Naive thymus-derived CD4-positive, alpha-beta T cell (primary cell): ENCODE measurements around the gene KCNS3. TPM values are rescaled to one million over a fixed set of nuclear protein-coding genes. Genes with fewer than 3 reads are reported as not detected.

Experiments used
- ATAC-seq: fragments of 150-1000 bp; cut with Tn5 transposase; 2 replicates; pipeline ENCODE4 v1.10.0; 2021; ENCODE audit warnings: mild to moderate bottlenecking, moderate library complexity
- CTCF ChIA-PET: fragments of 350-600 bp; sonication (Branson Sonifier 250); formaldehyde crosslinking; loops from one replicate; lab custom pipeline; 2021; ENCODE audit warnings: antibody characterized with exemption; lab: Charles Lee
- POLR2A ChIA-PET: fragments of 350-600 bp; sonication (Branson Sonifier 250); formaldehyde crosslinking; loops from one replicate; lab custom pipeline; 2021; ENCODE audit warnings: antibody characterized with exemption, inconsistent platforms; lab: Charles Lee
- DNase-seq, 9 donors: peaks; one replicate each; pipeline versions ENCODE4 v3.0.0 to v3.0.0-alpha.2; 2020 to 2022; ENCODE audit warnings: mixed read lengths in 1 of 9
- H3K27ac ChIP-seq: one replicate; pipeline ENCODE4 v1.7.0; 2013; ENCODE audit warnings: mild to moderate bottlenecking, low read depth, low read length, moderate library complexity
- H3K27me3 ChIP-seq, 2 donors: one replicate each; pipeline ENCODE4 v1.7.0; 2013; ENCODE audit warnings: low read length in 2 of 2, mild to moderate bottlenecking in 2 of 2, moderate library complexity in 2 of 2; ENCODE audit not compliant: control insufficient read depth in 2 of 2, insufficient read depth in 2 of 2
- H3K36me3 ChIP-seq, 3 experiments: 1 replicate in 2 of 3; 2 replicates in 1 of 3; pipeline ENCODE4 v1.7.0; 2013; ENCODE audit warnings: low read length in 3 of 3, mild to moderate bottlenecking in 3 of 3, moderate library complexity in 1 of 3; ENCODE audit not compliant: insufficient read depth in 3 of 3, control insufficient read depth in 2 of 3
- H3K4me1 ChIP-seq, 2 donors: one replicate each; pipeline ENCODE4 v1.7.0; 2013; ENCODE audit warnings: low read length in 2 of 2, mild to moderate bottlenecking in 2 of 2, moderate library complexity in 1 of 2; ENCODE audit not compliant: control insufficient read depth in 2 of 2, insufficient read depth in 2 of 2
- H3K4me3 ChIP-seq: 2 replicates; pipeline ENCODE4 v1.7.0; 2013; ENCODE audit warnings: mild to moderate bottlenecking, low read length
- H3K9me3 ChIP-seq, 3 experiments: 1 replicate in 2 of 3; 2 replicates in 1 of 3; pipeline ENCODE4 v1.7.0; 2013; ENCODE audit warnings: low read length in 3 of 3; ENCODE audit not compliant: control insufficient read depth in 2 of 3
- H3K27ac Mint-ChIP-seq, 9 donors: one replicate each; pipeline ENCODE4 v1.8.0; 2020 to 2022; ENCODE audit warnings: mixed read lengths in 9 of 9, mild to moderate bottlenecking in 8 of 9, moderate library complexity in 5 of 9, inconsistent platforms in 2 of 9
- H3K27me3 Mint-ChIP-seq, 5 donors: one replicate each; pipeline ENCODE4 v1.8.0; 2021 to 2022; ENCODE audit warnings: mixed read lengths in 5 of 5, mild to moderate bottlenecking in 1 of 5
- H3K36me3 Mint-ChIP-seq, 5 donors: one replicate each; pipeline ENCODE4 v1.8.0; 2020 to 2022; ENCODE audit warnings: mixed read lengths in 5 of 5, mild to moderate bottlenecking in 3 of 5, inconsistent platforms in 1 of 5
- H3K4me1 Mint-ChIP-seq, 7 donors: one replicate each; pipeline ENCODE4 v1.8.0; 2020 to 2022; ENCODE audit warnings: mixed read lengths in 7 of 7, mild to moderate bottlenecking in 3 of 7, inconsistent platforms in 1 of 7
- H3K4me3 Mint-ChIP-seq, 10 donors: one replicate each; pipeline ENCODE4 v1.8.0; 2020 to 2022; ENCODE audit warnings: mild to moderate bottlenecking in 10 of 10, mixed read lengths in 10 of 10, moderate library complexity in 6 of 10, inconsistent platforms in 2 of 10
- H3K9me3 Mint-ChIP-seq, 11 donors: one replicate each; pipeline ENCODE4 v1.8.0; 2020 to 2022; ENCODE audit warnings: mixed read lengths in 11 of 11, mild to moderate bottlenecking in 4 of 11, inconsistent platforms in 1 of 11, moderate library complexity in 1 of 11
- intact Hi-C, 2 donors: fragments of 100-400 bp; cut with micrococcal nuclease; formaldehyde crosslinking; loops; one replicate each; pipeline ENCODE4 v1.15.1; 2023
- polyA plus RNA-seq, 2 donors: library from polyadenylated mRNA; unstranded; fragments of 300-500 nt; fragmentation: Illumina TruSeq; gene quantifications; one replicate each; pipeline ENCODE4 v1.2.3, GENCODE V29; 2021
- total RNA-seq, 6 experiments: library from RNA in 5 of 6; stranded (reverse) in 5 of 6; gene quantifications; 1 replicate in 5 of 6; 2 replicates in 1 of 6; pipeline ENCODE4 v1.2.3 and lab custom pipeline; 2021 to 2026

KCNS3 gene
- total and polyA plus RNA-seq, 7 experiments from 2014 or later: not detected

DNA sequence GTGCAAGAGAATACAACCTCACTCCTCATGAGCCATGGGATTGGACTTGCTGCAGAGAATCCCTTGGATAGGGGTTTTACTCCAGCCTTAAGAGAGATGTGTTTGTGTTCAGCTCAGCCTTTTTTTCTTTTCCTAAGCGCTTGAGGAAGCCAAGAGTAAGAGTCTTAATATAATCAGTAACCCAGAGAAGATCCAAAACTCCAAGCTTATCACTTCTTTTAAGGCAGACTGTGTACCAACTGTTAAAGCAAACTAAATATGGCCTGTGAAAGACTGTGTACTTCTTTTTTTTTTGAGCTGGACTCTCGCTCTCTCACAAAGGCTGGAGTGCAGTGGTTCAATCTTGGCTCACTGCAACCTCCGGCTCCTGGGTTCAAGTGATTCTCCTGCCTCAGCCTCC lies 31.8 kb upstream of the KCNS3 start:
- no peak for ATAC-seq
- no peak overlapping the region for H3K27ac Mint-ChIP-seq

DNA sequence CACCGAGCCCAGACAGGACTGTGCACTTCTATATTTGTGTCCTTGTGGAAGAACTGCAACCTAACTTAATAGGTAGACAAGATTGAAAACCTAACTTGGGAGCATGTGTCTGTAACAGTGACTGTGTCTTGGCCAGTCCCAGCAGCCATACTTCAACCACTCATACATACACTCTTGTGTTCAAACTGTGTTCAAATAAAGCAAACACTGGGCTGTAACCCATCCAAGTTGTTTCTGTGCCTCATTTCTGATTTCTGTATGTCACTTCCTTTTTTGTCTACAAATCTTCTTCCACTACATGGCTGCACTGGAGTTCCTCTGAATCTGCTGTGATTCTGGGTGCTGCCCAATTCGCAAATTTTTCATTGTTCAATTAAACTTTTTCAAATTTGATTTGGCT lies 31.2 kb upstream of the KCNS3 start:
- H3K27me3 Mint-ChIP-seq: peaks cover 3 to 25% (median 8%) of the 10 kb centered on the region in 5 donors
- Histone ChIP-seq H3K4me3 (no peak overlapping the region), H3K27ac (no peak overlapping the region), H3K36me3 (no peaks in the 10 kb centered on the region), H3K27me3 (no peaks in the 10 kb centered on the region), H3K4me1 (no peaks in the 10 kb centered on the region), H3K9me3 (no peaks in the 10 kb centered on the region)
- H3K27ac Mint-ChIP-seq: no peak overlapping the region
- intact Hi-C loops: no loop called here
- no peaks in the 10 kb centered on the region for H3K4me1 Mint-ChIP-seq
- no peak for ATAC-seq
- ChIA-PET CTCF (no interaction called here), POLR2A (no interaction called here)
- no peak overlapping the region for H3K4me3 Mint-ChIP-seq
- H3K9me3 Mint-ChIP-seq: no peaks in the 10 kb centered on the region
- DNase-seq: no peak
- no peaks in the 10 kb centered on the region for H3K36me3 Mint-ChIP-seq

More for the DNA sequence above, 31.8 kb upstream of the KCNS3 start:
- no peaks in the 10 kb centered on the region for H3K36me3 ChIP-seq
- H3K27me3 ChIP-seq: no peaks in the 10 kb centered on the region
- ChIA-PET POLR2A (no interaction called here), CTCF (interaction anchor here (0.7 kb wide), 1 partner anchor 10 kb away, joined by 3 read pairs; no protein-coding TSS in a partner anchor)
- H3K4me1 ChIP-seq: no peaks in the 10 kb centered on the region
- H3K27ac ChIP-seq: no peak overlapping the region
- no peaks in the 10 kb centered on the region for H3K9me3 ChIP-seq
- Mint-ChIP-seq H3K9me3 (no peaks in the 10 kb centered on the region), H3K4me1 (no peaks in the 10 kb centered on the region), H3K27me3 (peaks cover 4 to 19% (median 9%) of the 10 kb centered on the region in 5 donors), H3K36me3 (no peaks in the 10 kb centered on the region), H3K4me3 (no peak overlapping the region)
- H3K4me3 ChIP-seq: no peak overlapping the region
- intact Hi-C loops: no loop called here
- no peak for DNase-seq

DNA sequence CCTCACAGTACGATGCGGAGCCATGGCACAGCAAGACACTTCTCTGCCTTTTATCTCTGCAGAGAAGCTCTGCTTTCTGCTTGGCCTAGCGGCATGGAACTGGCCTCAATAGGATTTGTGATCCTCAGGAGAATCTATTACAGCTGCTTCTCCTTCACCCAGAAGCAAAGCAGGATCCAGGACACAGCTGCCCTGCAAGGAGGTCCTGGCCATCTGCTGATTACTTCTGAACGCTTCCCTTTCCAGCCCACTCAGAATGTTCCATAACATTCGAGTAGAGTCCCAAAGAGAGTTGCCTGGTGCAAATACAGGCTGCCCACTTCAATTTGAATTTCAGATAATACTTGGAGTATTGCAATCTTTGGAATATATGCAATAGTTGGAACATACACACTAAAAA lies 29.2 kb upstream of the KCNS3 start:
- intact Hi-C loops: no loop called here
- H3K27me3 ChIP-seq: no peaks in the 10 kb centered on the region
- H3K4me3 ChIP-seq: no peak overlapping the region
- Mint-ChIP-seq H3K9me3 (no peaks in the 10 kb centered on the region), H3K4me3 (no peak overlapping the region), H3K27ac (no peak overlapping the region), H3K36me3 (no peaks in the 10 kb centered on the region), H3K27me3 (peaks cover 0 to 35% (median 4%) of the 10 kb centered on the region in 5 donors), H3K4me1 (no peaks in the 10 kb centered on the region)
- no peaks in the 10 kb centered on the region for H3K9me3 ChIP-seq
- POLR2A ChIA-PET: no interaction called here
- H3K4me1 ChIP-seq: no peaks in the 10 kb centered on the region
- CTCF ChIA-PET: no interaction called here
- no peaks in the 10 kb centered on the region for H3K36me3 ChIP-seq
- no peak overlapping the region for H3K27ac ChIP-seq
- ATAC-seq: peak; percentile 22
- DNase-seq: no peak

DNA sequence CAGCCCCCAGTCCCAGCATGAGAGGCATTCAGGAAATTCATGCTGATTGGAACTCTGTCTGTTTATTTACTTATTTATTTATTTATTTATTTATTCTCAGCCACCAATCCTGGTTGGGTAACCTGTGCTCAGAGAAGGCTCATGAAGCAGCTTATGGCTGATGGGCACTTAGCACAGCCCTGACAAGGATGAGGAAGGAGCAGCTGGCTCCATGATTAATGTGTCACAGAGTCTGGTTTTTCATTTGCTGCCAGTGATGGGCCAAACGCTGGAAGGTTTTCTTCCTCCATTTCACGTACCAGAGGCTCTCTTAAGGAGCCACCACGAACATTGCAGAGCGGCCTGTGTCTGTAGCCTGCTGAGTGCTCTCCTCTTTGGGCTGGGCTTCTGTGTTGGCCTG lies 28.3 kb upstream of the KCNS3 start:
- DNase-seq: no peak
- no peak for ATAC-seq
- H3K4me3 Mint-ChIP-seq: no peak overlapping the region
- no peaks in the 10 kb centered on the region for H3K27me3 ChIP-seq
- no peaks in the 10 kb centered on the region for H3K4me1 Mint-ChIP-seq
- H3K36me3 ChIP-seq: no peaks in the 10 kb centered on the region
- no peaks in the 10 kb centered on the region for H3K4me1 ChIP-seq
- no peak overlapping the region for H3K27ac Mint-ChIP-seq
- ChIA-PET POLR2A (no interaction called here), CTCF (no interaction called here)
- no peaks in the 10 kb centered on the region for H3K9me3 ChIP-seq
- no peak overlapping the region for H3K27ac ChIP-seq
- H3K36me3 Mint-ChIP-seq: no peaks in the 10 kb centered on the region
- peaks cover 0 to 5% (median 0%) of the 10 kb centered on the region in 11 donors for H3K9me3 Mint-ChIP-seq
- intact Hi-C loops: loop anchor here in 1 of 2 donors (2.0 kb wide), 1 partner anchor 529 kb away; no protein-coding TSS in a partner anchor
- peaks cover 0 to 36% (median 9%) of the 10 kb centered on the region in 5 donors for H3K27me3 Mint-ChIP-seq
- no peak overlapping the region for H3K4me3 ChIP-seq

DNA sequence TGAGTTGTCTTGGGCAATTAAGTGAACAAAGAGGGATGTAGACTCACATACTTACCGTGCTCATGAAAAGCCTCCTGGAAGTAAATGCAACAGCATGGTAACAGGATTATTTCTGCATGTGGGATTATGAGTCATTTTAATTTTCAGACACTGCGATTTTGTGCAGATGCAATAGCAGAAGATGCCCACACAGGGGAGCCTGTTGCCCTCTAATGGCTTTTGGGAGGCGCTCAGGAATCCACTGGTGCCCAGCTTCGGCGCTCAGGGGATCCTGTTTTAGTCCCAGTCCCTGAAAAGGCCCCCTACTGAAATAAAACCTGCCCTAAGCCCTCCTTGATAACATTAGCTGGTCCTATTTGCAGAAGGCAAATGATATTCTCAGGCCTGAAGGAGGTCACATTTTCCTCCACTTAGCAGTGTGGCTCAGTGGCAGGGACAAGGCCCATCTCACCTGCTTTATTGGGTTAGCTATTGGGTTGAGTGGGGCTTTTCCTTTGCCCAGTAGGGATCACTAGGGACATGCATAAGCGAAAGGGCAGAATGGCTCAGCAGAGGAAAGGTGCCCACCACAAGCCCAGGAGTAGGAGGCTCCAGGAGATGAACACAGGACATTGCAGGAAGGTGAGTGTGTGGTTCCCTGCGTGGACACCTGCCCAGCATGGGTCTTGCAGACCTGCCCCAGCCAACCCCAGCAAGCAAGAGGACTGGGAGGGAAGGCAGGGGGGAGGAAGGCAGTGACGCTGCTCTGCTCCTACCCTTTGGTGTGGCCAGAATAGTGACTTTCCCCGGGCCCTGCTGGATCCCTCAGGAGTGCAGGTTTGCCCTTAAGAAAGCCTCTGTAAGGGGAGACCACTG lies 26.5 kb upstream of the KCNS3 start:
- Histone ChIP-seq H3K9me3 (no peaks in the 10 kb centered on the region), H3K36me3 (no peaks in the 10 kb centered on the region), H3K4me1 (no peaks in the 10 kb centered on the region), H3K4me3 (no peak overlapping the region), H3K27ac (no peak overlapping the region), H3K27me3 (no peaks in the 10 kb centered on the region)
- ChIA-PET CTCF (no interaction called here), POLR2A (no interaction called here)
- Mint-ChIP-seq H3K4me3 (no peak overlapping the region), H3K27ac (peak overlapping the region in 1 of 9 donors; percentile 23), H3K27me3 (peaks cover under 1 to 46% (median 9%) of the 10 kb centered on the region in 5 donors), H3K36me3 (no peaks in the 10 kb centered on the region), H3K4me1 (no peaks in the 10 kb centered on the region), H3K9me3 (peaks cover 0 to 7% (median 0%) of the 10 kb centered on the region in 11 donors)
- ATAC-seq (no peak), DNase-seq (no peak)
- intact Hi-C loops: loop anchor here in 1 of 2 donors (1.0 to 2.0 kb wide), 3 partner anchors 297 to 527 kb away; no protein-coding TSS in a partner anchor

DNA sequence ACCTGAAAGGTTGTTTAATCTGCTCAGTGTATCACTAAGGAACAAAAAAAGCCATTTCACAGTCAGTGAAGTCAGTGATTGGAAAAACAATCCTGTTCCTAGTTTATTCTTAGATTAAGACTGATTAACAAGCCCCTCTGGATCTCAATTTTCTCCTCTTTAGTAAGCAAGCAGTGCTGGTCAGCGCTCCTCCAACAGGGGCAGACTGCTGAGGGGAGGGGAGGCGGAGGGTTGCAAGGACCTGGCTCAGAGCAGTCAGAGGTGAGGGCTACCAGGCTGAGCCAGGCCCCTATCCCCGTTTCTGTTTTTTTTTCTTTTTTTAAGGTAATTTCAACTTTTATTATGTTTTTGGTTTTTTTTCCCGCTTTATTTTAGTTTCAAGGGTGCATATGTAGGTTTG lies 24.7 kb upstream of the KCNS3 start:
- ChIA-PET CTCF (no interaction called here), POLR2A (no interaction called here)
- H3K4me1 Mint-ChIP-seq: no peaks in the 10 kb centered on the region

More for the DNA sequence above, 24.7 kb upstream of the KCNS3 start:
- H3K4me3 ChIP-seq: no peak overlapping the region
- peaks cover 16 to 60% (median 22%) of the 10 kb centered on the region in 5 donors for H3K27me3 Mint-ChIP-seq
- no peaks in the 10 kb centered on the region for H3K4me1 ChIP-seq
- intact Hi-C loops: no loop called here
- H3K9me3 ChIP-seq: no peaks in the 10 kb centered on the region
- H3K9me3 Mint-ChIP-seq: peaks cover 0 to 7% (median 0%) of the 10 kb centered on the region in 11 donors
- H3K27ac ChIP-seq: no peak overlapping the region
- peaks cover 0 to 4% of the 10 kb centered on the region in 2 donors for H3K27me3 ChIP-seq
- no peaks in the 10 kb centered on the region for H3K36me3 Mint-ChIP-seq
- ATAC-seq (no peak), DNase-seq (no peak)
- H3K27ac Mint-ChIP-seq: no peak overlapping the region
- no peak overlapping the region for H3K4me3 Mint-ChIP-seq
- no peaks in the 10 kb centered on the region for H3K36me3 ChIP-seq
